ES-I3 (cell line): ENCODE measurements around the gene PPP1R3F.

Source experiments
- H3K36me3 ChIP-seq: 2 replicates; pipeline ENCODE4 v1.6.1; 2013; ENCODE audit warnings: mild to moderate bottlenecking, low read length, control low read depth, moderate library complexity; ENCODE audit not compliant: insufficient read depth
- H3K4me1 ChIP-seq: 2 replicates; pipeline ENCODE4 v1.6.1; 2013; ENCODE audit warnings: mild to moderate bottlenecking, control low read depth, low read length; ENCODE audit not compliant: insufficient read depth
- H3K9ac ChIP-seq: 2 replicates; pipeline ENCODE4 v1.6.1; 2013; ENCODE audit warnings: low read depth, mild to moderate bottlenecking, low read length, moderate library complexity
- H3K9me3 ChIP-seq: 2 replicates; pipeline ENCODE4 v1.6.1; 2013; ENCODE audit warnings: mild to moderate bottlenecking, low read length, moderate library complexity; ENCODE audit not compliant: control insufficient read depth, insufficient read depth

PPP1R3F gene

GRCh38 chrX:49269767-49270248 is at the start of gene PPP1R3F:
PPP1R3F (plus strand) TSS chrX:49269793; CDS start chrX:49269870, 77 bp downstream.
- Histone ChIP-seq H3K36me3 (no peaks in the 10 kb centered on the region), H3K4me1 (no peaks in the 10 kb centered on the region), H3K9me3 (no peaks in the 10 kb centered on the region), H3K9ac (peak within 1 kb of the TSS; percentile 84)

- H3K36me3 ChIP-seq = no peaks in the 10 kb centered on the region
- no peaks in the 10 kb centered on the region for H3K4me1 ChIP-seq
- no peaks in the 10 kb centered on the region for H3K9me3 ChIP-seq
- H3K9ac ChIP-seq = no peak overlapping the region
Measured at GRCh38 chrX:49220100-49220499, 49.5 kb upstream of the PPP1R3F start.

- Histone ChIP-seq H3K36me3 (no peaks in the 10 kb centered on the region), H3K4me1 (no peaks in the 10 kb centered on the region), H3K9me3 (no peaks in the 10 kb centered on the region), H3K9ac (no peak overlapping the region)
Measured at GRCh38 chrX:49221868-49222267, 47.7 kb upstream of the PPP1R3F start.

GRCh38 chrX:49225858-49226257 is 43.7 kb upstream of the PPP1R3F start:
- Histone ChIP-seq H3K9ac (no peak overlapping the region), H3K9me3 (no peaks in the 10 kb centered on the region), H3K36me3 (no peaks in the 10 kb centered on the region), H3K4me1 (no peaks in the 10 kb centered on the region)

- H3K9me3 ChIP-seq = no peaks in the 10 kb centered on the region
- H3K9ac ChIP-seq = no peak overlapping the region
- no peaks in the 10 kb centered on the region; the same call in 1 of the 2 replicates for H3K4me1 ChIP-seq
- H3K36me3 ChIP-seq = no peaks in the 10 kb centered on the region
Measured at GRCh38 chrX:49226946-49227345, 42.6 kb upstream of the PPP1R3F start.

- no peaks in the 10 kb centered on the region for H3K9me3 ChIP-seq
Measured at GRCh38 chrX:49227726-49228125, 41.9 kb upstream of the PPP1R3F start.

GRCh38 chrX:49228185-49228584 is 41.4 kb upstream of the PPP1R3F start:
- peak overlapping the region; percentile 42; the same call in 1 of the 2 replicates for H3K9ac ChIP-seq
- no peaks in the 10 kb centered on the region for H3K9me3 ChIP-seq
- no peaks in the 10 kb centered on the region for H3K36me3 ChIP-seq
- no peaks in the 10 kb centered on the region; the same call in 1 of the 2 replicates for H3K4me1 ChIP-seq

More at GRCh38 chrX:49227726-49228125, 41.9 kb upstream of the PPP1R3F start:
- Histone ChIP-seq H3K36me3 (no peaks in the 10 kb centered on the region), H3K9ac (no peak overlapping the region), H3K4me1 (no peaks in the 10 kb centered on the region; the same call in 1 of the 2 replicates)

GRCh38 chrX:49230500-49231232 is 38.9 kb upstream of the PPP1R3F start:
- no peaks in the 10 kb centered on the region for H3K9me3 ChIP-seq
- H3K9ac ChIP-seq = peak overlapping the region; percentile 73
- H3K4me1 ChIP-seq = no peaks in the 10 kb centered on the region; the same call in 1 of the 2 replicates
- no peaks in the 10 kb centered on the region for H3K36me3 ChIP-seq

GRCh38 chrX:49231333-49232000 is 38.1 kb upstream of the PPP1R3F start:
- H3K4me1 ChIP-seq = no peaks in the 10 kb centered on the region; the same call in 1 of the 2 replicates
- no peaks in the 10 kb centered on the region for H3K9me3 ChIP-seq
- H3K9ac ChIP-seq = no peak overlapping the region
- H3K36me3 ChIP-seq = no peaks in the 10 kb centered on the region

GRCh38 chrX:49232525-49232924 is 37.1 kb upstream of the PPP1R3F start:
- Histone ChIP-seq H3K36me3 (no peaks in the 10 kb centered on the region), H3K9ac (no peak overlapping the region), H3K4me1 (no peaks in the 10 kb centered on the region; the same call in 1 of the 2 replicates), H3K9me3 (no peaks in the 10 kb centered on the region)

GRCh38 chrX:49233176-49233575 is 36.4 kb upstream of the PPP1R3F start, which contains the start of gene CACNA1F:
CACNA1F (minus strand) TSS chrX:49233340; CDS start chrX:49233309, 31 bp downstream.
- Histone ChIP-seq H3K36me3 (no peaks in the 10 kb centered on the region), H3K9ac (peak within 1 kb of the TSS; percentile 3; the same call in 1 of the 2 replicates), H3K4me1 (no peaks in the 10 kb centered on the region; the same call in 1 of the 2 replicates), H3K9me3 (no peaks in the 10 kb centered on the region)

- Histone ChIP-seq H3K36me3 (no peaks in the 10 kb centered on the region), H3K9me3 (no peaks in the 10 kb centered on the region), H3K9ac (peak overlapping the region; percentile 3; the same call in 1 of the 2 replicates), H3K4me1 (no peaks in the 10 kb centered on the region; the same call in 1 of the 2 replicates)
Measured at GRCh38 chrX:49233887-49234555, 35.6 kb upstream of the PPP1R3F start.

GRCh38 chrX:49237060-49237459 is 32.5 kb upstream of the PPP1R3F start:
- H3K36me3 ChIP-seq = no peaks in the 10 kb centered on the region
- H3K9me3 ChIP-seq = no peaks in the 10 kb centered on the region
- H3K4me1 ChIP-seq = no peaks in the 10 kb centered on the region; the same call in 1 of the 2 replicates
- H3K9ac ChIP-seq = no peak overlapping the region

- Histone ChIP-seq H3K9me3 (no peaks in the 10 kb centered on the region; the same call in 1 of the 2 replicates), H3K9ac (no peak overlapping the region), H3K4me1 (peaks cover 13% of the 10 kb centered on the region; the same call in 1 of the 2 replicates), H3K36me3 (no peaks in the 10 kb centered on the region)
Measured at GRCh38 chrX:49238735-49239134, 30.9 kb upstream of the PPP1R3F start.
